Measurements from ENCODE around the gene MRPL11.
"Not testable (repeated sequence)": the region's sequence is repeated elsewhere in the genome, so short reads cannot be mapped to it uniquely, and the experiment has no call there.

DNA sequence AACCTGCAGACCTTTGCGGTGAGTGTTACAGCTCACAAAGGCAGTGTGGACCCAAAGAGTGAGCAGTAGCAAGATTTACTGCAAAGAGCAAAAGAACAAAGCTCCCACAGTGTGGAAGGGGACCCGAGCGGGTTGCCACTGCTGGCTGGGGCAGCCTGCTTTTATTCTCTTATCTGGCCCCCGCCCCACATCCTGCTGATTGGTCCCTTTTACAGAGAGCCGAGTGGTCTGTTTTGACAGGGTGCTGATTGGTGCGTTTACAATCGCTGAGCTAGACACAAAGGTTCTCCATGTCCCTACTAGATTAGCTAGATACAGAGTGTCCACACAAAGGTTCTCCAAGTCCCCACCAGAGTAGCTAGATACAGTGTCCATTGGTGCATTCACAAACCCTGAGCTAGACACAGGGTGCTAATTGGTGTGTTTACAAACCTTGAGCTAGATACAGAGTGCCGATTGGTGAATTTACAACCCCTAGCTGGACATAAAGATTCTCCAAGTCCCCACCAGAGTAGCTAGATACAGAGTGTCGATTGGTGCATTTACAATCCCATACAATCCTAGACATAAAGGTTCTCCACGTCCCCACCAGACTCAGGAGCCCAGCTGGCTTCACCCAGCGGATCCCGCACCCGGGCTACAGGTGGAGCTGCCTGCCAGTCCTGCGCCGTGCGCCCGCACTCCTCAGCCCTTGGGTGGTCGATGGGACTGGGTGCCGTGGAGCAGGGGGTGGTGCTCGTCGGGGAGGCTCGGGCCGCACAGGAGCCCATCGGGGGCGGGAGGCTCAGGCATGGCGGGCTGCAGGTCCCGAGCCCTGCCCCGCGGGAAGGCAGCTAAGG is 1.7 kb upstream of the MRPL11 start:
- not testable (repeated sequence) for TF ChIP-seq CTCF (IDR thresholded peaks at IDR 0.05); EZH2phosphoT487 (IDR thresholded peaks at IDR 0.05; ENCODE audit: borderline replicate concordance, low read depth); EP300 (IDR thresholded peaks at IDR 0.05; ENCODE audit: borderline replicate concordance in 1 of 2, low read depth in 1 of 2, low read length in 1 of 2); MXI1 (IDR thresholded peaks at IDR 0.05; ENCODE audit: low read depth, low read length); NFIC (IDR thresholded peaks at IDR 0.05; ENCODE audit: borderline replicate concordance); YY1 (IDR thresholded peaks at IDR 0.05; ENCODE audit: low read depth); JUND (IDR thresholded peaks at IDR 0.05)

All from SK-N-SH (cell line).